HL-60 (cell line): ENCODE measurements around the gene GUCA1A.
A peak's percentile ranks its signal among the peaks of the same experiment; 100 is the strongest.

Experiments used
- DNase-seq, 2 experiments: peaks; one replicate each; pipeline ENCODE4 v3.0.0-alpha.2; 2010 to 2020; ENCODE audit warnings: low read depth in 1 of 2, low spot score in 1 of 2
- H3K27ac ChIP-seq: fragments of 250-450 bp; sonication (Bioruptor Pico); replicated peaks from 2 replicates; pipeline ENCODE4 v1.5.1; 2020; ENCODE audit warnings: mild to moderate bottlenecking, moderate library complexity
- H3K27me3 ChIP-seq: fragments of 250-450 bp; sonication (Bioruptor Pico); 2 replicates; pipeline ENCODE4 v1.5.1; 2021; ENCODE audit warnings: mild to moderate bottlenecking, moderate library complexity; ENCODE audit not compliant: insufficient read depth, poor library complexity, severe bottlenecking
- H3K4me3 ChIP-seq: replicated peaks from 2 replicates; pipeline ENCODE4 v1.5.1; 2011; ENCODE audit warnings: mild to moderate bottlenecking, control low read depth, low read length; ENCODE audit not compliant: insufficient read depth
- GABPA ChIP-seq: IDR thresholded peaks from 2 replicates; pipeline ENCODE4 v1.6.1; 2012; ENCODE audit warnings: low read depth
- POLR2AphosphoS5 ChIP-seq: IDR thresholded peaks from 2 replicates; pipeline ENCODE4 v1.6.1; 2012; ENCODE audit warnings: low read depth
- SPI1 ChIP-seq: IDR thresholded peaks from 2 replicates; pipeline ENCODE4 v1.6.1; 2012; ENCODE audit warnings: low read depth, mild to moderate bottlenecking, borderline replicate concordance
- TF ChIP-seq, protein P1 (sequence below): IDR thresholded peaks from one replicate; pipeline ENCODE4 v1.5.1; 2011; ENCODE audit warnings: low read length, control low read depth, inconsistent platforms; ENCODE audit not compliant: insufficient read depth
- TF ChIP-seq, protein P2 (sequence below): IDR thresholded peaks from 2 replicates; pipeline ENCODE4 v1.6.1; 2012; ENCODE audit warnings: low read depth; ENCODE audit not compliant: insufficient replicate concordance

Gene GUCA1A

DNA sequence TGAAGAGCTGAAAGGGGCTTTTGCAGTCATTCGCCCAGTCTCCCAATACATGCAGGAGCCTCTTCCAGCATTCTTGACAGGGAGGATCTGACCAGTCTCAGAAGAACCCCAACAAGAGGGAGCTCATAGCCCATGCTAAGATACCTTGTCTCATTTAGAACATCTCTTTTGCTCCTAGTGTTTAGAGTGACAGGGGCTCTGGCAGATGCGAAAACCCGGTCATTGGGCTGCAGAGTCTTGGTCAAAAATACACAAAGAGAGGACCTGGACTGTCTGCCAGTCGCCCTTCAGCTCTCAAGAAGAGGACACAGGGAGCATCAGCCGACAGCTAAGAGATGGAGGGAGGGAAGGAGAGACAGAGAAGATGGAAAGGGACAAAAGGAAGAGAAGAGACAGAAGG is 20.9 kb downstream of the GUCA1A start:
- H3K4me3 ChIP-seq, result no peak overlapping the region
- TF ChIP-seq SPI1 (no peak), GABPA (no peak), POLR2AphosphoS5 (no peak)
- TF ChIP-seq, protein P1, sequence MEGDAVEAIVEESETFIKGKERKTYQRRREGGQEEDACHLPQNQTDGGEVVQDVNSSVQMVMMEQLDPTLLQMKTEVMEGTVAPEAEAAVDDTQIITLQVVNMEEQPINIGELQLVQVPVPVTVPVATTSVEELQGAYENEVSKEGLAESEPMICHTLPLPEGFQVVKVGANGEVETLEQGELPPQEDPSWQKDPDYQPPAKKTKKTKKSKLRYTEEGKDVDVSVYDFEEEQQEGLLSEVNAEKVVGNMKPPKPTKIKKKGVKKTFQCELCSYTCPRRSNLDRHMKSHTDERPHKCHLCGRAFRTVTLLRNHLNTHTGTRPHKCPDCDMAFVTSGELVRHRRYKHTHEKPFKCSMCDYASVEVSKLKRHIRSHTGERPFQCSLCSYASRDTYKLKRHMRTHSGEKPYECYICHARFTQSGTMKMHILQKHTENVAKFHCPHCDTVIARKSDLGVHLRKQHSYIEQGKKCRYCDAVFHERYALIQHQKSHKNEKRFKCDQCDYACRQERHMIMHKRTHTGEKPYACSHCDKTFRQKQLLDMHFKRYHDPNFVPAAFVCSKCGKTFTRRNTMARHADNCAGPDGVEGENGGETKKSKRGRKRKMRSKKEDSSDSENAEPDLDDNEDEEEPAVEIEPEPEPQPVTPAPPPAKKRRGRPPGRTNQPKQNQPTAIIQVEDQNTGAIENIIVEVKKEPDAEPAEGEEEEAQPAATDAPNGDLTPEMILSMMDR, result no peak
- TF ChIP-seq, protein P2, sequence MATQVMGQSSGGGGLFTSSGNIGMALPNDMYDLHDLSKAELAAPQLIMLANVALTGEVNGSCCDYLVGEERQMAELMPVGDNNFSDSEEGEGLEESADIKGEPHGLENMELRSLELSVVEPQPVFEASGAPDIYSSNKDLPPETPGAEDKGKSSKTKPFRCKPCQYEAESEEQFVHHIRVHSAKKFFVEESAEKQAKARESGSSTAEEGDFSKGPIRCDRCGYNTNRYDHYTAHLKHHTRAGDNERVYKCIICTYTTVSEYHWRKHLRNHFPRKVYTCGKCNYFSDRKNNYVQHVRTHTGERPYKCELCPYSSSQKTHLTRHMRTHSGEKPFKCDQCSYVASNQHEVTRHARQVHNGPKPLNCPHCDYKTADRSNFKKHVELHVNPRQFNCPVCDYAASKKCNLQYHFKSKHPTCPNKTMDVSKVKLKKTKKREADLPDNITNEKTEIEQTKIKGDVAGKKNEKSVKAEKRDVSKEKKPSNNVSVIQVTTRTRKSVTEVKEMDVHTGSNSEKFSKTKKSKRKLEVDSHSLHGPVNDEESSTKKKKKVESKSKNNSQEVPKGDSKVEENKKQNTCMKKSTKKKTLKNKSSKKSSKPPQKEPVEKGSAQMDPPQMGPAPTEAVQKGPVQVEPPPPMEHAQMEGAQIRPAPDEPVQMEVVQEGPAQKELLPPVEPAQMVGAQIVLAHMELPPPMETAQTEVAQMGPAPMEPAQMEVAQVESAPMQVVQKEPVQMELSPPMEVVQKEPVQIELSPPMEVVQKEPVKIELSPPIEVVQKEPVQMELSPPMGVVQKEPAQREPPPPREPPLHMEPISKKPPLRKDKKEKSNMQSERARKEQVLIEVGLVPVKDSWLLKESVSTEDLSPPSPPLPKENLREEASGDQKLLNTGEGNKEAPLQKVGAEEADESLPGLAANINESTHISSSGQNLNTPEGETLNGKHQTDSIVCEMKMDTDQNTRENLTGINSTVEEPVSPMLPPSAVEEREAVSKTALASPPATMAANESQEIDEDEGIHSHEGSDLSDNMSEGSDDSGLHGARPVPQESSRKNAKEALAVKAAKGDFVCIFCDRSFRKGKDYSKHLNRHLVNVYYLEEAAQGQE, result no peak
- no peaks in the 10 kb centered on the region for H3K27me3 ChIP-seq
- no peak for DNase-seq
- no peak overlapping the region for H3K27ac ChIP-seq

- Histone ChIP-seq H3K4me3 (no peak overlapping the region), H3K27ac (no peak overlapping the region), H3K27me3 (no peaks in the 10 kb centered on the region)
- no peak for DNase-seq
- TF ChIP-seq, protein P2, result no peak
- TF ChIP-seq, protein P1, result no peak
- TF ChIP-seq POLR2AphosphoS5 (no peak), GABPA (no peak), SPI1 (no peak)
These were observed 22.3 kb downstream of the GUCA1A start for GRCh38 chr6:42195415-42195814.

GRCh38 chr6:42197555-42198362 is 24.6 kb downstream of the GUCA1A start:
- DNase-seq, result peak; percentile 14 to 63
- H3K4me3 ChIP-seq, result no peak overlapping the region
- no peaks in the 10 kb centered on the region for H3K27me3 ChIP-seq
- TF ChIP-seq, protein P2, result no peak
- no peak overlapping the region for H3K27ac ChIP-seq
